Left renal pelvis (tissue), 4 donors: ENCODE measurements around the gene KCNK1. TPM values are rescaled to one million over a fixed set of nuclear protein-coding genes. Genes with fewer than 3 reads are reported as not detected.
"Not testable (repeated sequence)": the region's sequence is repeated elsewhere in the genome, so short reads cannot be mapped to it uniquely, and the experiment has no call there.

ENCODE experiments used
- DNase-seq, 4 donors: peaks; one replicate each; pipeline ENCODE4 v3.0.0-alpha.2; 2013; ENCODE audit warnings: low read depth in 4 of 4, low spot score in 3 of 4
- polyA plus RNA-seq, 4 donors: library from polyadenylated mRNA; unstranded; fragments of 120-200 nt; gene quantifications; one replicate each; pipeline ENCODE4 v1.2.1, GENCODE V29; 2013; ENCODE audit not compliant: insufficient read length in 4 of 4

The KCNK1 gene
- polyA plus RNA-seq, 4 donors, result 6.5 to 21.1 (median 7.6) TPM

- DNase-seq, result no peak
These were observed 51.1 kb downstream of the KCNK1 start for GRCh38 chr1:233664804-233665574.

DNA sequence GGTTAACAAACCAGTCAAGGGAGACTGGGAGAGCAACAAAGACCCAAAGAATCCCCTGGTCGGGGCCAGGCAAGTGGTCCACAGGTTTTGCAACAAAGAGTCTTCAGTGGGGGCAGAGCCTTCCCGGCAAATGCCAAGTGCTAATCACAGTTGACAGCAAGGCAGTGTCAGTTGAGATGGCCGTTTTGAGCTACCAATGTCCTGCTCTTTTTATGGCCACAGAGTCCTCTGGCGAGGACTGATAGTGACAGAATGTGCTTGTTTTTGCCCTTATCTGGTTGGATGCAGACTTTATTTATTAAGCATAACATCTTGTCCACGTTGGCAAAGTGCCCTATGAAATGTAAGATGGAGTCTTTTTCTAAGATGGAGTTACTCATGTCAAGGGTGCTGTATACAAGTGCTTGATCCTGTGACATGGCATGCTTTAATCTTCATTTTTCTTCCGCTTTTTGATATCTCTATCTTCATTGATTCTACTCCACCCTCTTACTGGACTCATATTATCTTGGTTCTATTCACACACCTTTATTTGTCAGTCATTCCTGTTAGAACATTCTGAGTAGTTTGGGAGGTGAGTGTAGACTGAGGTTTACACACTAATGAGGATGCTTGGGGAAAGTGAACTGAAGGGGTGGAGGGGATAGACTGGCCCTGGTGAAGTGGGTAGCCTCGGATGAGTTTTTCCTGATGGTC lies 51.8 kb downstream of the KCNK1 start:
- no peak for DNase-seq

DNA sequence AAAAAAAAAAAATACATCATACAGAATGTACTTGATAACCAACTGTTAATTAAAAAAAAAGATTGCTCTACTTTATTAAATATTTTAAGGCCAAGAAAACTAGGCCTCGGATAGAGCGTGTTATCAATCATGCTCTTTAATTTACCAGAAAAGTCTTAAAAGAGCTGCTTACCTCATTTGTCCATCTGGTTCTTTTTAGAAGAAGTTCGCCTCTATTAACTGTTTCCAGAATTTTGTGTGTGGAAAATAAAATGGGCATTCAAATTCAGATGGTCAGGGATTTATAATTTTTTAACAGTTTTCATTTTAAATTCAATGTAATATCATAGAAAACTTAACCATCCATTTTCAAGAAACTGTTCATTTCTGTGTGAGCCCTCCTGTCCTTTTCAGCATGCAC lies 53.8 kb downstream of the KCNK1 start:
- DNase-seq, result no peak

- no peak for DNase-seq
These were observed 54.3 kb downstream of the KCNK1 start for GRCh38 chr1:233668146-233668724.

DNA sequence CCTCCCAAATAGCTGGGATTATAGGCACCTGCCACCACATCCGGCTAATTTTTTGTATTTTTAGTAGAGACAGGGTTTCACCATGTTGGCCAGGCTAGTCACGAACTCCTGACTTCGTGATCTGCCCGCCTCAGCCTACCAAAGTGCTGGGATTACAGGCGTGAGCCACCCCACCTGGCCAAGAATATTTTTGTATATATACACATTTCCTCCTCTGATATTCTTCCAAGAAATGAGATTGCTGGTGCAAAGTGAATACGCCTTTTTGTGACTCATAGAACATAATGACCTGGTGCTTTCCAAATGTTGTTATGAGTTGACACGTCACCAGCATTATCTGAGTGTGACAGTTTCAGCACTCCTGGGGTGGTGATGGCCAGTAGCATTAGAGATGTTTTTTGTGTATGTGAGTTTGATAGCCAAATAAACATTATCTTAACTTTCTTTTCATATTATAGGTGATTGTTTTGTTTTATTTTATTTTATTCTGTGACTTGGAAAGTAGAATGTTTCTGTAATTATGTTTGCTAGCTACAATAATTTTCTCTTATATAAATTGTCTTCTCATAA lies 54.9 kb downstream of the KCNK1 start:
- DNase-seq, result no peak

GRCh38 chr1:233670363-233670762 lies 56.5 kb downstream of the KCNK1 start:
- DNase-seq, result not testable (repeated sequence)

DNA sequence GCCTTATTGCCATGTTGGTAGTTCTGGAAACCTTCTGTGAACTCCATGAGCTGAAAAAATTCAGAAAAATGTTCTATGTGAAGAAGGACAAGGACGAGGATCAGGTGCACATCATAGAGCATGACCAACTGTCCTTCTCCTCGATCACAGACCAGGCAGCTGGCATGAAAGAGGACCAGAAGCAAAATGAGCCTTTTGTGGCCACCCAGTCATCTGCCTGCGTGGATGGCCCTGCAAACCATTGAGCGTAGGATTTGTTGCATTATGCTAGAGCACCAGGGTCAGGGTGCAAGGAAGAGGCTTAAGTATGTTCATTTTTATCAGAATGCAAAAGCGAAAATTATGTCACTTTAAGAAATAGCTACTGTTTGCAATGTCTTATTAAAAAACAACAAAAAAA lies 57.4 kb downstream of the KCNK1 start:
- DNase-seq, result no peak

DNA sequence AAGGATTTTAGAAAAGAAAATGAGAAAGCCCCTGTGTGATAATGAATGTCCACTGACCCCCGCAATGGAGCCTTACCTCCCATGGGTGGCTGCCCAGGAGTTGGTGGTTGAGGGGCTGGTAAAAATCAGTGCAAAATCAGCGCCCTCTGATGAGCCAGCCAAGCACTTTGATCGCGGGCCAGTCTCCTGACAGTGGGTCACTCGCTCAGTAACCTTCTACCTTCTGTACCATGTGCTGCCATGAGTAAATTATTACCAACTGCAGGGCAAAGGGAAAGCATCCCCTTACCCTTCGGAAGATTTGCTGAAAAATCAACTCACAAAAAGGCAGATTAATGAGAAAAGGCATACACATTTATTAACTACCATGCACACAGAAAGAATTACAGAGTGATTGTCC lies 58.8 kb downstream of the KCNK1 start:
- no peak for DNase-seq

DNA sequence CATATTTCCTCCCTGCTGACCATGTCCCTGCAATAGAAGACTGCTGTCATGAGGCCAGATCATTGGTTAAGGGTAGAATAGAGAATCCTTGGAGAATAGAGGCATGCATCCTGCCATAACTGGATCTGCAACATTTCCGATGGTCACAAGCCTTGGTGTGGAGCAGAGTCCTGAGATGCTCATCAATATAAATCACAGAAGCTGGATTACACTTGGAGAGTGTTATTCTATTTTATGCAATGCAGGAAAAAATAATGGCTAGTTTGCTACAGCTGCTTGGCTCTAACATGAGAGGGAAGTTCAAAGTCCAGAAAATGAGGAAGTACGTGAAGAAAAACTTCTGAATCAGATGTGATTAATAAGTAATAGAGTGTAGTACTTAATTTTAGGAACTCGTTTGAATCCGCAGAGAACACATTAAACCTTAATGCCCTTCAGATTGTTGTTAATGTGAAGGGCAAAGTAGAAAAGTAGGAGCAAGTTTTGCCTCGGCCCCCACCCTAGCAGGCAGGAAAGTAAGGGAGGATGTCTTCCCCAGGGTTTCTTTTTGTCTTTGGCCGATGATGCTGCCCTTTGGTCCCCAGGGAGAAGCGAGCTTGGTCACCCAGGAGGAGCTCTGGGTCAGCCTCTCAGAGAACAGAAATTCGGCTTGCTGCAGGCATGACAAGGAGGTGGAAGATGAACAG lies 59.5 kb downstream of the KCNK1 start:
- DNase-seq, result no peak

GRCh38 chr1:233673947-233674431 lies 60.1 kb downstream of the KCNK1 start:
- DNase-seq, result no peak

- DNase-seq, result no peak
These were observed 61.5 kb downstream of the KCNK1 start for GRCh38 chr1:233675446-233675845.

DNA sequence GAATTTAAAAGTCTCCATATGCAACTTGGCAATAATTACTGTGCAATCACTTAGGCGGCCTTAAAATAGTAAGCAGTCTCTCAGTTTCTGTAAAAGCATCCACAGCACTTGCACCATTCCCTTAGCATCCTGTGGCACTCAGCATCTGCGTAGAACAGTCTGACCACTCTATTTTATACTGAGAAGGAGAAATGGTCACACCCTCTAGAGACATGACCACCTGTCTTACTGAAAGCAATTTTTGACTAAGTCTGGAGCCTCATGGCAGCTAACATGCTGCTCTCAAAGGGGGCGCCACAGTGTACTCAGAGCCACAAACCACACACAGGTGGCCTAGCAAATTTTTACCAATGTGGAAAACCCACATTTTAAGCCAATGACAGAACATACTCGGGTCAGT lies 62.0 kb downstream of the KCNK1 start:
- DNase-seq, result no peak

DNA sequence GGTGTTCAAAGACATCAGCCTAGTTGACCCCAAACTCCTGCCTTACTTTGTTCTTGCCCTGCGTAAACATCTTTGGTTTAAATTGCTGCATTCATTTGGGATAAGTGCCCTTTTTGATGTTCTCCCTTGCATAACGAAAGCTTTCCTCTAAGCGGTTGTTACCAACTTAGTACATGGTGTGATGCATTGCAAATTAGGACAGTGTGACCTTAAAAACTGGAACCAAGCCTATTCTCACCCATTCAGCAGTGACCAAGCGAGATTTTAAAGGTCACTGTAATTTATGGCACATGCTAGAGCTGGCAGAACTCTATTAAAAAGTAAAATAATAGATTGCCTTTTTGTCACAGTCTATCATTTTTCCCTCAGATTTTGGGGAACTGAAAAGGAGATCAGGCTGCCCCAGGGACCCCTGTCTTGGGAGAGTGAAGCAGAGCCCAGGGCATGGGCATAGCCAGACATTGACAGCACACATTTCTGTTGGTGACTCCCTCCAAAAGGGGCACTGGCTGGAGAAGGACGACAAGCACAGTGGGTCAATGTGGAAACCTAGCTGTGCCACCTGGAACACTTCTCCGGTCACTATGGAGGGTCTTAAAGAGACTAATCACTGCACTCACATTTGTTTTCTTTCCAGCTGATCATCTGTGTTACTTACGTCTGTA lies 63.9 kb downstream of the KCNK1 start:
- DNase-seq, result no peak

- DNase-seq, result no peak
These were observed 65.1 kb downstream of the KCNK1 start for GRCh38 chr1:233679030-233679429.

DNA sequence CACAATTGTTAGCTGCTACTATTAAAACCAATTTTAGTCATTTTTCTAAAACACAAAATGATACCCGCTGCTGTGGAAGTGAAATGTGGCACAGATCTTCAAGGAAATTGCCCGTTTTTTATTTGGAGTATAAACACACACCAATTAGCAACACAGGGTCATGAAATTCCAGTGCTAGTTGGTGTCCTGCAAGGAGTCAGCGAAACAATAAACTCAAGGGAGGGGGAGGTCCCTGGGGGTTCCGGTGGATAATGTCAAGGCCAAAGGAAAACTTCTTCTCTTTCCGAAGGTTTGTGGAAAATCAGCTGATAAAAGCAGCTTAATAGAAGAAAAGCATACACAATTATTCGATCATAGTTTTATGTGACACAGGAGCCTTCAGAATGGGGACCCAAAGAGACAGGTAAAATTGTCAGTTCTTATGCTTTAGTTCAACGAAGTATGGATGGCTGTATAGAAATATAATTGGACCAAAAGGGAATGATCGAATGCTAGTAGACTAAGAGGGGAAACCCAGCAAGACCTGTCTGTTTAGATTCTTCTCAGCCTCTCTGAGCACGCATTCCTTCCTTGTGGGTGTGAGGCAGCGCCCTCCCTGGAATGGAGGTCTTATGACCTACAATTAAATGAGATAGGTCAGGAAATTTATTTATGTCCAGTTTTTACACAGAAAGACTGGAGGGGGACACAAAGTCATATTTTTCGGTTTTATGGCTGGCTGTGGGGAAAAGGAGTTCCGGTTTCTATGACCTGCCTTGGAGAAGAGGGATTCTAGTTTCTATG lies 65.9 kb downstream of the KCNK1 start:
- DNase-seq, result no peak

DNA sequence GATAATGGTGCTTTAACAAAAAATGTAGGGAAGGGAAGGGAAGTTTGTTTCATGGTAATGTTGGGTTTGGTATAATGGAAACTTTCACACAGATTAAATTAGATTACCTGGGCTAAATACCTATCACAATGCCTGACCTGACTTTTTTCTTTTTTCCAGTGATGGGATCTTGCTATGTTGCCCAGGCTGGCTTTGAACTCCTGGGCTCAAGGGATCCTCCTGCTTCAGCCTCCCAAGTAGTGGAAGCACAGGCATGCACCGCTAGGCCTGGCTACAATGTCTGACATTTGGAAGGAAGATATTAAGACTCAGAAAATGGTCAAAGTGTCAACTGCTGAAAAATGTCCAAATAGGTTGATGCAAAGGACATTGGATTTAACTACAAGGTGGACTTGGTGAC lies 67.4 kb downstream of the KCNK1 start:
- DNase-seq, result no peak

DNA sequence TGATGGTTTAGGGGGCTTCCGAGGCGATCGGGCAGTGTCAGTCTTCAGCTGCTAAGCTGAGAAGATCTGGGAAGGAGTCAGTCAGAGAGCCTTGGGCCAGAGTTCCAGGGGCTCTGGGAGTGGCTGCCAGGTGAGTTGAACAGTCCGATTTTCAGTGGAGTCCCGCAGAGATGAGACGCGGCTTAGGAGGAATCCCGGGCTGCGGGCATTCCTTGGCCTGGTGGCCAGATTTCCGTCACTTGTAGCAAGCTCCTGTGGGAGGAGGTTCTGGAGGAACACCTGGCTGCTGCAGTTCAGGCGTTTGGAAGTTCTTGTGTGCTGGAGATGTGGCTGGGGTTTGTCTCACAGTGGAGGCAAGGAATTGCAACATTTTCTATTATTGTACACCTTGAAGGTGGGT lies 72.7 kb downstream of the KCNK1 start:
- not testable (repeated sequence) for DNase-seq

DNA sequence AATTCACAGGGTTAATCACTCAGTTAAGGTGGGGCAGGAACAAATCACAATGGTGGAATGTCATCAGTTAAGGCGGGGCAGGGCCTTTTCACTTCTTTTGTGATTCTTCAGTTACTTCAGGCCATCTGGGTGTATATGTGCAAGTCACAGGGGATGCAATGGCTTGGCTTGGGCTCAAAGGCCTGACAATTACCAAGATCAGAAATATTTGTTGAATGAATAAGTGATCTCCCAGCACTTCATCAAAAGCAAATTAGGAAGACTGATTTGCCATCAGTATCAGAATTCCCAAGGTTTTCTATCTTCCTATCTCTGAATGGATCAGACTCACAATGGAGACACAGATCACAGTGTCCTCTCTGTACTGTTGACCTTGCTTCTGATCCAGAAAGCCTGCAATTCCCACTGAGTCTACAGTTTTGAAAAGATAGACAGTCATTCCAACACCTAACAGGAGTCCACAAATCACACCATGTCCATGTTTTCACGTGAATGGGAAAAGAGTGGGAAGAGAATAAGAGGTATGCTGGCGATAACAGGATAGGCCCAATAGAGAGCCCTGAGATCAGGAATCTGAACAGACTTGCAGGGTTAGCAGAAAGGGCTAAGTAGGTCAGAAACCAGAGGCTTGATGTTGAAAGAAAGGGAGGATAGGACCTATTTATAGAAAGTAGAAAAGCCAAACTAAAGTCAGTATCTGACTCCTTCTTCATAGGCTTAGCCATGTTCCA lies 75.3 kb downstream of the KCNK1 start:
- DNase-seq, result no peak

DNA sequence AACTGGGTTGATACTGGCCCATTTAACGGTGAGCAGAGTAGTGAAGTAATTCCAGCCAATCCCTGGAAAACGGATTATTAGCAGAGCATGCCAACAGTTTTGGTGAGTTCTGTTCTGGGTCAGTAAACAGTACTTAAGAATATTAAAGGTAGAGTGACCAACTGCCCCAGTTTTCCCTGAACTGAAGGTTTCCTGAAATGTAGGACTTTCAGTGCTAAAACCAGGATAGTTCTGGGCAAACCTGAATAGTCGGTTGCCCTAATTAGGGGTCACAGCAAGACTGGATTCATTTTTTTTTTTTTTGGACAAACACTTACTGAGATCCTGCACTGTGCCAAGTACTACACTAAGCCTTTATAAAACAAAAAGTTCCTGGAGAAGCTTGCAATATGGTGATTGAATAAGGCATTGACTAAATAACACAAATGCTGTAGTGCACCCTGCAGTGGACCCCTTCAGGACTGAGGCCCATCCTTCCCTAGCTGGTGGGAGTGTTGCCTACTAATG lies 75.9 kb downstream of the KCNK1 start:
- DNase-seq, result no peak
